HG03025 (cell line): ENCODE data around the gene PTPN7.
"Not testable (repeated sequence)": the region's sequence is repeated elsewhere in the genome, so short reads cannot be mapped to it uniquely, and the experiment has no call there.

Experiments
- ATAC-seq: cut with Tn5 transposase; IDR thresholded peaks from one replicate; pipeline ENCODE4 v1.9.1; 2021; ENCODE audit warnings: mild to moderate bottlenecking, moderate library complexity; ENCODE audit not compliant: unreplicated experiment, low FRiP score

The PTPN7 gene

DNA sequence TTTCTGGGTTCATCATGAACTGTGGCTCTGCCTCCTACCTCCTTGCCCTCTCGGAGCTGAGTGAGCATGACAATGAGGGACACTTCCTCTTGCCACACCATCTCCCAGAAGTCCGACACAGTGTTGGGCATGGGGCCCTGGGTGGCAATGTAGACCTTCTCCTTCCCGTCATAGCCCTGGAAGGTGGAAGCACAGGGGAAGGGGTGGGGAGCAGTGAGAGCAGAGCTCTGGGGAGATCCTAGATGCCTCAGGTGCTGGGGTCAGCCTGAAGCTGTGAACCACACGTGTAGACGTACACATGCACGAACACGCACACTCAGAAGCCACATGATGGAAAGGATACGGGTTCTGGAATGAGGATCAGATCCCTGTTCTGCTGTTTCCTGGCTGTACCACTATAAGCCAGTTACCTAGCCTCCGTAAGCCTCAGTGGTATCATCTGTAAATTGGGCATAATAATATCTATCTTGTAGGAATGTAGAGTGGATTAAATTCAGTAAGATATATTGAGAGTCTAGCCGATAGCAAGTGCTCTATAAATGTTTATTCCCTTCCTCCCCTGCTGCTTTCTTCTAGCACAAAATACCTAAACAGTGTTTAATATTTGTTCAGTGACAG, 6.1 kb downstream of the PTPN7 start:
- no peak for ATAC-seq

DNA sequence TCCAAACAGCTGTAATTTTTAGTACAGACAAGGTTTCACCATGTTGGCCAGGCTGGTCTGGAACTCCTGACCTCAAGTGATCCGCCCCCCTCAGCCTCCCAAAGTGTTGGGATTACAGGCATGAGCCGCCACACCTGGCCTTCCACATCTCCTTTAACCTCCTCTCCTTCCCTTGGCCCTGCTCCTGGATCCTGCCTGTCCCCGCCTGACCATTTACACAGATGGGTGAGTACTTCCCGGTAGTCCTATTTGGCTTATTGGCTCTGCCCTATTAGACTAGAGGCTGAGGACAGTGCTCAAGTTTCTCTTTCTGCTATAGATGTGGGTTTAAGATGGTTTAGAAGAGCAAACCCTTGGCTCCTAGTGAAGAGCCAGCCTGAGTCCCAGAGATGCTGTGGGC, 7.1 kb downstream of the PTPN7 start:
- no peak for ATAC-seq

DNA sequence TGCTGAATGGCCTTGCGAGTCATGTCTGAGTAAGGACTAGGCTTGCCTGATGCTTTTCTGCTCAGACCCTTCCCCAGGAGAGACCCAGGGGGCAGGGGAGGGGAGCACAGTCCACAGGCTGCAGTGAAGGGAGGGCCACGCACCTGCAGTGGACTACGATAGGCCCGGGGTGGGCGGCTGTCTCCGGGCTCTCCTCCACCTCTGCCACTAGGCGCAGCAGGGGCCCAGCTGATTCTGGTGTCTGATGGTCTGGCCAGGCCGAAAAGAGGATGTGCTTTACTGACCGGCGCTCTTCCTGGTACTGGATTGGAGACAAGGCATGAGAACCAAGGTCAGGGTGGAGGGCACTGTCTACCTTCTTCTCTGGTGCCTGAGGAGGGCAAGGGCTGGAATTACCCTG, 8.0 kb downstream of the PTPN7 start:
- no peak for ATAC-seq

GRCh38 chr1:202151045-202151444, 9.4 kb downstream of the PTPN7 start:
- no peak for ATAC-seq

- no peak for ATAC-seq
Measured at GRCh38 chr1:202150602-202151001, 9.8 kb downstream of the PTPN7 start.

GRCh38 chr1:202150187-202150586, 10.2 kb downstream of the PTPN7 start:
- ATAC-seq = no peak

DNA sequence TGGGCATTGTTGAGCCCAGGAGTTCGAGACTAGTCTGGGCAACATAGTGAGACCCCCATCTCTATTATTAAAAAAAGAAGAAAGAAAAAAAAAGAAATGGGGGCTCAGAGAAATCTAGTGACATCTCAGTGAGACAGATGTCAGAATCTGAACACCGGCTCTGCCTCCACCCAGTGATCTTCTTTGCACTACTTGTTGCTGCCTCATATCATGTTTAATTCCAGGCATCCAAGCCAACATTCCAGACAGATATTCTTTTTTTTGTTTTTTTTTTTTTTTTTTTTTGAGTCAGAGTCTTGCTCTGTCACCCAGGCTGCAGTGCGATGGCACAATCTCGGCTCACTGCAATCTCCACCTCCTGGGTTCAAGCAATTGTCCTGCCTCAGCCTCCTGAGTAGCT, 10.8 kb downstream of the PTPN7 start:
- ATAC-seq = no peak

DNA sequence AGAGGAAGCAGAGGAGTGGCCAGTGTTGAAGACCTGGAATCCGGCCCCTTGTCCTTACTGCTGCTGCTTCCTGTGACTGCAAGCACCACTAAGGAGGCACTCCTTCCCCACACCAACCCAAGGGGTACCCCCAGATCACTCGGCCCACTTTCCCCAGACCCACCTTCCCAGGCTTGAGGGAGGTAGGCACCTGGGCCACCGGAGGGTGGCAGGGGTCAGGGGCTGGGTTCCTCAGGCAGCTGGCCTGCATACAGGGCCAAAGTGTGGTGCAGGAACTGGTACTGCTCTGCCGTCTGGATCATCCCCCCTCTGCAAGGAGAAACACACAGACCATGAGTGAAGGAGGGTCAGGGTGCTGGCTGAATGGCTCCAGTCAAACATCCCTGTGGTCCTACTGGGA, 12.0 kb downstream of the PTPN7 start:
- ATAC-seq = no peak

DNA sequence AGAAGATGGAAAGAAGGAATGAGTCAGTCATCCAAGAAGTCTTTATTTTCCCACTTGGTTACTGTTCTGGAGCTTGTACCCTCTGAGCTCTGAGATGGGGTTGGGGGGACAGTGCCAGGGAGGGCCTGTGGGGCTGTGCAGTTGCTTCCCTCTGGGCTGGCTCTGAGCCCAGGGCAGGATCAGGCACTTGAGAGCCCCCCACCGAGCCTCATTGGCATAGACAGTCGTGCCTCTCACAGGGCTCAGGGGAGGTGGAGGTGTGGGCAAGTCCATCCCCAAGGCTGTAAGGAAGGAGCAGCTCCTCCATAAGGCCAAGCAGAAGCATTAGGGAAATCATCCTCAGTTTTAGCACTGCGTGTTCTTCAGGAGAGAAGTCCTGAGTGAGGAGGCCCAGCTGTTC, 13.4 kb downstream of the PTPN7 start:
- no peak for ATAC-seq

DNA sequence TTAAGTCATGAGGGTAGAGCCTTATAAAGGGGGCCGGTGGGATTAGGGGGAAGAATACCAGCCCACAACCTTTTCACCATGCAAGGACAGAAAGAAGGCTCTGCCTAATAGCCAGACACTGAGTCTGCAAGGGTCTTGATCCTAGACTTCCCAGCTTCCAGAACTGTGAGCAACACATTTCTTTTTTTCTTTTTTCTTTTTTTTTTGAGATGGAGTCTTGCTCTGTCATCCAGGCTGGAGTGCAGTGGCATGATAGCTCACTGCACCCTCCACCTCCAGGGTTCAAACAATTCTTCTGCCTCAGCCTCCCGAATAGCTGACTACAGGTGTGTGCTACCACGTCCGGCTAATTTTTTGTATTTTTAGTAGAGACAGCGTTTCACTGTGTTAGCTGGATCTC, 14.1 kb downstream of the PTPN7 start:
- ATAC-seq = no peak

GRCh38 chr1:202145744-202146140, 14.7 kb downstream of the PTPN7 start:
- not testable (repeated sequence) for ATAC-seq

GRCh38 chr1:202145068-202145743, 15.2 kb downstream of the PTPN7 start:
- no peak for ATAC-seq

- ATAC-seq = no peak
Measured at GRCh38 chr1:202144402-202145067, 15.9 kb downstream of the PTPN7 start, which contains the start of gene ARL8A. Gene ARL8A, minus strand, starts transcription at chr1:202144737. Its CDS starts 165 bp downstream, at chr1:202144572.

- ATAC-seq = no peak
Measured at GRCh38 chr1:202143768-202144401, 16.5 kb downstream of the PTPN7 start.

DNA sequence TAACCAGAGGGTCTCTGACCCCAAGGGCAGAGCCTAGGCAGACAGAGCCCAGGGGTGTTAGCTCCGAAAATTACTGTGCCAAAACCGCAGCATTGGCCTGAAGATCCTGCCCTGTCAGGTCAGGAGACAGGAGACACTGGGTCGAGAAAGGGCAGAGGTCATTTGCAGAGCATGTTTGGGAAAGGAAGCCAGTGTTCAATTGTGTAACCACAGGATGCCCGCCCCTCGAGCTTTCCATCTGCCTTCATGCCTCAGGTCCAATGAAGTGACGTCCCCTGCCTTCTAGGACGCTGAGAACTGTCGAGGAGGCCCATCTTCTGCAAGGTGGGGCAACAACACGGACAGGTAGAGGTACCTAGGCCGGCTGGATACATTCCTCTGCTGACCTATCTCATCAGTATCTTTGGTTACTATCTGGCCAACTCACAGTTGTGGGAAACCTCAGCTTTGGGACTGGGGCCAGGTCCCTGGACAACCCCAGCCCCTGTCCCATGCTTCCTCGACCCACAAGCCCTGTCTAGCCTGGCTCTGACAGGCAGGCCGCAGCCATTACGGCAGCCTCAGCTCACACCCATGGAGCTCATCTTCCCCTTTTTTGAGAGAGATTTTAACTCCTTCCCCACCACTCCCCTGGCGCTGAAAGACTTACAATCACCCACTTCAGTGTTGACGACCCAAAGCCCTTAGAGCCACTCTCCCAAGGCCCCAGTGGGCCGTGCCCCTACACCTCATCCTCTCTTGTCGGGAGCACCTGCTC, 17.2 kb downstream of the PTPN7 start:
- no peak for ATAC-seq

DNA sequence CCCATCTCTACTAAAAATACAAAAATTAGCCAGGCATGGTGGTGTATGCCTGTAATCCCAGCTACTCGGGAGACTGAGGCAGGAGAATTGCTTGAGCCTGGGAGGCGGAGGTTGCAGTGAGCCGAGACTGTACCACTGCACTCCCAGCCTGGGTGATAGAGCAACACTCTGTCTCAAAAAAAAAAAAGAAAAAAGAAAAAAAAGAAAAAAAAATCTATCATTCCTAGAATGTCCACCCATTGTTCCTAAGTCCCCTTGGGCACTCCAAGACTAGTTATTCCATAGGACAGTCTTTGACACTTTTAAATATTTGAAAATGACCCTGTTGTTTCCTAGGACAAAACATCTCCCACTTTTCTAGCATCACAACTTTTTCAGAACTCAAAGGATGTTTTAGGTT, 18.9 kb downstream of the PTPN7 start:
- not testable (repeated sequence) for ATAC-seq

GRCh38 chr1:202140833-202141232, 19.6 kb downstream of the PTPN7 start:
- ATAC-seq = no peak

DNA sequence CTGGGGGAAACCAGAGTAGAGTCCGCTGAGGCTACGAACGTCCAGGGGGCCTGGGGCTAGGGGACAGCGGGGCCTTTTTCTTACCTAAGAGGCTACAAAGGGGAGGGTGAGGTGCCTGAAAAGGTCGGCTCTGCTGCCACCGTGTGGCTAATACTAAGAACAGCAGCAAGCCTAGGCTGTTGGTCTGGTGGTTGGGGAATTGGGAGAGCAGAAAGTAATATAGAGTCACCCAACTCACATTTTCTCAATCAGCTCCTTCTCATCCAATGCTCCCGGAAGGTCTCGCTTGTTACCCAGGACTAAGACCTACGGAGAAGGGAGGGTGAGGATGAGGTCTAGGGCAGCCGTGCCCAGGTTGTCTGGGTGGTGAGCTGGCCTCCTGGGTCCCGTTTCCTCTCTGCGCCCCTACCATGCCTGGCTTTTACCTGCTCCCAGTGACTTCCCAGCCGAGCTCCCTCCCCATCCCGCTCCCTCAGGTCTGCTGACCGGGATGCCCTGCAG, 25.1 kb downstream of the PTPN7 start:
- ATAC-seq = no peak

- no peak for ATAC-seq
Measured at GRCh38 chr1:202134645-202135172, 25.7 kb downstream of the PTPN7 start.

DNA sequence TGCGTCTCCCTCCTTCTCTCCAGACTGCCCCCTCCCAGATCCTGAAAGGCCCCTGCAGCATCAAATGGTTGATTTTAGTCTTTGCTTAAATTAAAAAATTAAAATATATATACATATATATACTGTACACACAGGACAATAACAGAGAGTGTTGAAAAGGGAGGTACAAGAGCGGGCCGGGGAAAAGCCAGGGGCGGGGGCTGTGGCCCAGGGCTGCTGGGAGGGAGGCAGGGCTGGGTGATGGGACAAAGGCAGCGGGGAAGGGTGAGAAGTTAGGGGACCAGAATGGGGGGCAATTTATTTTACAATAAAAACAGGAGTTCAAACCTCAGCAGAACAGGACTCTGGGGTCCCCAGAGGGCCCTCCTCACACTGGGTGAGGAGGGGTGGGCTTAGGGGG, 26.4 kb downstream of the PTPN7 start:
- no peak for ATAC-seq
